Activated CD4-positive, alpha-beta T cell treated with anti-CD3 and anti-CD28 coated beads for 48 hours (primary cell): ENCODE data around the gene OAS3.
"Not testable (repeated sequence)": the region's sequence is repeated elsewhere in the genome, so short reads cannot be mapped to it uniquely, and the experiment has no call there.

Source experiments
- DNase-seq: peaks from one replicate; pipeline ENCODE4 v3.0.0-alpha.2; 2020

Gene OAS3

DNA sequence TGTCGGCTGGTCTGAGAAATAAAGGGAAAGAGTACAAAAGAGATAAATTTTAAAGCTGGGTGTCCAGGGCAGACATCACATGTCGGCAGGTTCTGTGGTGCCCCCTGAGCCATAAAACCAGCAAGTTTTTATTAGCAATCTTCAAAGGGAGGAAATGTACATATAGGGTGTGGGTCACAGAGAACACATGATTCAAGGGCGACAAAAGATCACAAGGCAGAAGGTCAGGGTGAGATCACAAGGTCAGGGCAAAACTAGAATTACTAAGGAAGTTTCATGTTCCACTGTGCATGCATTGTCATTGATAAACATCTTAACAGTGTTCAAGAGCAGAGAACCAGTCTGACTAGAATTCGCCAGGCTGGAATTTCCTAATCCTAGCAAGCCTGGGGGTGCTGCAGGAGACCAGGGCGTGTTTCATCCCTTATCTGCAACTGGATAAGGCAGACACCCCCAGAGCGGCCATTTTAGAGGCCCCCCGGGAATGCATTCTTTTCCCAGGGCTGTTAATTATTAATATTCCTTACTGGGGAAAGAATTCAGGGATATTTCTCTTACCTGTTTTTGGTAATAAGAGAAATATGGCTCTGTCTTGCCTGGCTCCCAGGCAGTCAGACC lies 11.7 kb upstream of the OAS3 start:
- not testable (repeated sequence) for DNase-seq

DNA sequence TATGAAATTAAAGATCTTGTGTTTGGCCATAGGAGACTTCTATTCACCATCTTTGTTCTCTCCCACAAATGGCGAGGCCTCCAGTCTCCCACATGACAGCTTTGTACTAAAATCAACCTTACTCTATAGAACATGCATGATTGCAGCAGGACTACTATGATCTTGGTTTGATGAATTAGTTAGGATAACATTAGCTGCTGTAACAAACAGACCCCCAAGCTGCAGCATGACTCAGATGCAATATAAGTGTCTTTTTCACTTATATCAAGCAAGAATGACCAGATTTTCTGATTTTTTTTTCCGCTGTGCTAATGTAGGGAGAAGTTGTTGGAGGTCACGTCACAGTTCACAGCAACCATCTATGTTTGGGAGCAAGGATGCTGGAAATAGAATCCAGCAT lies 10.8 kb upstream of the OAS3 start:
- DNase-seq, result no peak

DNA sequence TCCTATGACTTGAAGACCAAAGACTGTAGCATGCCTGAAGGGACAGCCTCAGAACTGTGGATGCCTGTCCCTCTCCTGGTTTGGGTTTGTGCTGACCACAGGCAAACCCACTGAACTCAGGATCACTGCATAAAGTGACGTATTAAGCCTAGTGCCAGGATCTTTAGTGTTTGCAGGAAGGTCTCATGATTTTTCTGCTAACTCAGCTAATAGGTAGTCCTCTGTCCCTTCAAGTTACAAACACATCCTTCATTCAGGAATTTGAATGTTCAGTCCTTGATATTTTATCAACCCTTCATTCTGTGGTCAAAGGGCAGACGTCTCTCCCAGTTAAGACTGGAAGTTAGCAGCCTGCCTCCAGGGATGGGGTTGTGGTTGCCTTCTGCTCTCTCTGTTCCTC lies 10.3 kb upstream of the OAS3 start:
- DNase-seq, result no peak

- DNase-seq, result no peak
Observed at GRCh38 chr12:112928978-112929377, 9.3 kb upstream of the OAS3 start.

DNA sequence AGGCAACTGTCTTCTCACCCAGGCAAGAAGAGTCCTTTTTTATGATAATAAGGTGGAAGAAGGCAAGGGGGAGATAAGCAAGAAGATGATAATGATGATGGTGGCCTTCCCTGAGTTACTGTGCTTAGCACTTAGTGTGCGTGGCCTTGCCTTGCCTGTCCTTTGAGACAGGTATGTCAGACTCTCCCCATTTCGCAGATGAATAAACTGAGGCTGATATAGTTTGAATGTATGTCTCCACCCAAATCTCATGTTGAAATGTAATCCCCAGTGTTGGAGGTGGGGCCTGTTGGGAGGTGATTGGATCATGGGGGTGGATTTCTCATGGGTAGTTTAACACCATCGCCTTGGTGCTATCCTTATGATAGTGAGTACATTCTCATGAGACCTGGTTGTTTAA lies 8.6 kb upstream of the OAS3 start:
- DNase-seq, result no peak

DNA sequence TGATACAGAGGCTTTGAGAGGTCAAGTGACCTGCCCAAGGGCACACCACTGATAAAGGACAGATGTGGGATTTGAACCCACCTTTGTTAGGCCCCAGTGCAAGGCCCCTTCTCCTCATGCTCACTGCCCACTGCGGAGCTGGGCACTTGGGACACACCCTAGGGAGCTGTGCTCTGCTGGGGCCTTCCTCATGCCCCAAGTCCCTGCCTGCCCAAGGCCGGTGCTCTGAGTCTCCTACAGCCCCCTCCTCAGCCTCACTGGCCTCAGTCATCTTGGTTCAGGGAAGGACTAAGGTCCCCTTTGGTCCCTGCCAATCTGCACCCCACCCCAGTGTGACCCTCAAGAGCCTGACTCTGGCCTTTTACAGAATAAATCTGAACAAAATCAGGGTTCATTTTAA lies 7.9 kb upstream of the OAS3 start:
- no peak for DNase-seq

GRCh38 chr12:112932485-112933128 lies 5.7 kb upstream of the OAS3 start:
- no peak for DNase-seq

DNA sequence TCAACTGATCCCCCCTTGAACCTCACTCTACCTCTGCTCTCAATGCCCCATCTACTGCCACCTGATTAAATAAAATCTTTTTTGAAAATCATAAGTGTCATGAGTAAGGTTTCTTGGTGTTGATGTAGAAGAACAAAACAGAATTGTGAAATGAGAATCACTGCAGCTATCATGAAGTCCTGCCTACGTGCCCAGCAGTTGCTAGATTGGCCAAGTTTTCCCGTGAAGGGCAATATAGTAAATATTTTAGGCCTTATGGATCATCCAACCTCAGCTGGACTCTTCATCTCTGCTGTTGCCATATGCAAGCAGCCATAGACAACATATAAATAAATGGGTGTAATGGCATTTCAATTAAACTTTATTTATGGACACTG lies 5.2 kb upstream of the OAS3 start:
- no peak for DNase-seq

- DNase-seq, result no peak
Observed at GRCh38 chr12:112936264-112936663, 2.0 kb upstream of the OAS3 start.

DNA sequence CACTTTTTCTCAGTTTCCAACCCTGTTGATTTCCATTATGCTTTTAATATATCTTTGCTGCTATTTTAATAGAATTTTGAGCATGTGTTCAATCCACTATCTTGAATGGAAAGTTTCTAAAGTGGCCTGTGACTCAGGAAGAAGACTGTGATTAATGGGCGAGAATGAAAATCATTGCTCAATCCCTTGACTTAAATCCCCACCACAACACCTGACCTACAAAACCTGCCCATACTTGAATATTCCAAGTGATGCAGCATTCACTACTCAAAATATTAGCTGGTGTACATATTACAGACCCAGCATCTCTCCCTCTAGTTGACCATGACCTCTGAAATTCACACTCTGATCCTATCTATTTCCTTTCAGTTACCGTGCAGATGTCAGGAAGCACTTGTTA lies 1.3 kb upstream of the OAS3 start:
- no peak for DNase-seq

- DNase-seq, result no peak
Observed at GRCh38 chr12:112938751-112939150, 477 bp downstream of the OAS3 start.

DNA sequence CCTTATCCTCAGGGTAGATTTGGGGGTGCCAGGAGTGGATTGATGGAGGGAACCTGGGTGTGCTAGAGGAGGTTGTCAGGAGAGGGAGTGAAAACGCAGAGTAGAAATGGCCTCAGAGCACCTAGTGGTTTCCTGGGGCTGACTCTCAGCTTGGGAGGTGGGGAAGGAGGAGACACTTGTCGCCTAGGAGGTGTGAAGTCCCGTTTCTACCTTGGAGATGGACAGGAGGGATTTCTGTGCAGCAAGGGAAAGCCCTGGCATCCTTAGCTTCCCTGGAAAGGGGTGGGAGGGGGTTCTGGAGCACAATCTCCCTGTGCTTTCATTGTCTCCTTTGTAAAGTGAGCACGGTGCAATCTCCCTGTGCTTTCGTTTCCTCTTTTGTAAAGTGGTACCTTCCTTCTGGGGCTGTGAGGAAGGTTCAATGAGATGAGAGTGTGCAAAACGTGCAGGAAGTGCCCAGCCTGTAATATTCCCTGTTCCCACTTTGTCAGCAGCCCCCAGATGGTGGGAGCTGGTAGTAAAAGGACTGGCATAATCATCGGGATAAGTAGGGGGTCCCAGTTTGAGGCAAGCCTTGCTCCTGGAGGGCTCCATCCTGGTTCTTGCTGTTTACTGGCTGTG lies 1.6 kb downstream of the OAS3 start:
- no peak for DNase-seq

DNA sequence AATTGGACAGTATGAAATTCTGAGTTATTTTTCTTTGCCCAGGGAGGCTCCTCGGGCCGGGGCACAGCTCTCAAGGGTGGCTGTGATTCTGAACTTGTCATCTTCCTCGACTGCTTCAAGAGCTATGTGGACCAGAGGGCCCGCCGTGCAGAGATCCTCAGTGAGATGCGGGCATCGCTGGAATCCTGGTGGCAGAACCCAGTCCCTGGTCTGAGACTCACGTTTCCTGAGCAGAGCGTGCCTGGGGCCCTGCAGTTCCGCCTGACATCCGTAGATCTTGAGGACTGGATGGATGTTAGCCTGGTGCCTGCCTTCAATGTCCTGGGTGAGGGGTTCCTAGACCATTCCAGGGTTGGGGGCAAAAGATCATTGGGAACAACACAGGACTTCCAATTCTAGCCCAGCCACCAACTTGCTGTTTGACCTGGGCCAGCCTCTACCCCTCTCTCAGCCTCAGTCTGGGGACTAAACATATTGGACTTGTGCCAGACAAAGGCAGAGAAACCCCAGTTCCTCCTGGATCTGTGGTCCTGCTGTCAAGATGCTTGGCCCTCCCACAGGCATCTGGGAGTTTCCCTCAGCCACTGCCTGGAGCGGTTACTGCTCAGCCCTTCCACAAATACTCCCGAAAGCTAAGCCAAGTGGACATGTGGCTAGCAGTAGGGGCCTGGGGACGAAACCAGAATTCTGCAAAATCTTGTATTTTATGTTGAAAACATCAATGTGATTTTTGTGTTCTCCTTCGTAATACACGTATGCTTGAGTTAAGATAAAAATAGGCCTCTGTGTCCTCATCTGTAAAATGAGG lies 3.5 kb downstream of the OAS3 start:
- DNase-seq, result no peak

DNA sequence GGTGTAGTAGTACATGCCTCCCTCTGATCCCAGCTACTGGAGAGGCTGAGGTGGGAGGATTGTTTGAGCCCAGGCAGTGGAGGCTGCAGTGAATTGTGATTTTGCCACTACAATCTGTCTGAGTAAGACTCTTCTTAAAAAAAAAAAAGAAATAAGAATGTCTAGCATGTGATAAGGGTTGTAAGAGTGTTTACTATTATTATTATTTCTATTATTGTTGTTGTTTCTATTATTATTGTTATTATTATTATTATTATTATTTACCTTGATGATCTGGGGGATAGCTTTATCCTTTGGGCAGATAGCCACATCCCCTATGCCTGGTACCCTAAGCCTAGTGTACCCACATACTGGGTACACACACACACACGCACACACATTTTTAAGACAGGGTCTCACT lies 4.3 kb downstream of the OAS3 start:
- no peak for DNase-seq

DNA sequence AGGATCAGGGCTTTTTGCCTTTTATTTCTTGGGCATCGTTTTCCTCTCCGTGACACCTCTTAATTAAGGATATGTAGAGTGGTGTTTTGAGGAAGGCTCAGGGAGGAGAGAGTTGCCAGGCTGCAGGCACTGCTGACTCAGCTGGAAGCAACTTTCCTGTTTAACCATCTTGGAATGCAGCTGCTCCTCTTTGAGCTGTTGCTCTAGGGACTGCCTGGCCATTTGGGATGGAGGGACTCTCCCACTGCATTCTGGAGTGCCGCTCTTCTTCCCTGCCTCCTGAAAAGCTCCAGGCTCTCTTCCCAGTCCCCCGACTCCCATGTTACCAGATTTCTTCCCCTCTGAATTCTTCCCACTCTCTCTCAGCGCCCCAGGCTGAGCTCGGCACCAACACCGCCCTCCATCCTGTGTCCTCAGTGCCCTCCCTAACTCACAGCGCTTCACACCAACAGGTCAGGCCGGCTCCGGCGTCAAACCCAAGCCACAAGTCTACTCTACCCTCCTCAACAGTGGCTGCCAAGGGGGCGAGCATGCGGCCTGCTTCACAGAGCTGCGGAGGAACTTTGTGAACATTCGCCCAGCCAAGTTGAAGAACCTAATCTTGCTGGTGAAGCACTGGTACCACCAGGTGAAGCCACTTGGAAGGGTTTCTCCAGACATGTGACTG lies 5.9 kb downstream of the OAS3 start:
- no peak for DNase-seq

DNA sequence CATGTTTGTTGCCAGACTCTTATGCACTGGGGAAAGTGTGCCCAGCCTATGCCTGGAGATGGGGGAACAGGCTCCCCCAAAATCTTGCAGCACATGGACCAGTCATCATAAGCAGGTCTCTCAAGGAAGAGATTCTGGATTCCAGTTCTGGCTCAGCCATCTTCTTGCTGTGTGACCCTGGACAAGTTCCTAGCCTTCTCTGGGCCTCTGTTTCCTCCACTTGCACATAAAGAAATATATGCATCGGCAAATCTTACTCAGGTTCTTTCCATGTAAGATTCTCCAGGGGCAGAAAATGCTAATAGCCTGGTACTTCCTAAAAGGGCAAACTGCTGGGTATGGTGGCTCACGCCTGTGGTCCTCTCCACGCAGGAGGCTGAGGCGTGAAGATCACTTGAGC lies 7.2 kb downstream of the OAS3 start:
- no peak for DNase-seq

- no peak for DNase-seq
Observed at GRCh38 chr12:112946236-112947000, 8.1 kb downstream of the OAS3 start.

GRCh38 chr12:112947314-112947713 lies 9.0 kb downstream of the OAS3 start:
- no peak for DNase-seq

- no peak for DNase-seq
Observed at GRCh38 chr12:112947761-112948160, 9.5 kb downstream of the OAS3 start.

DNA sequence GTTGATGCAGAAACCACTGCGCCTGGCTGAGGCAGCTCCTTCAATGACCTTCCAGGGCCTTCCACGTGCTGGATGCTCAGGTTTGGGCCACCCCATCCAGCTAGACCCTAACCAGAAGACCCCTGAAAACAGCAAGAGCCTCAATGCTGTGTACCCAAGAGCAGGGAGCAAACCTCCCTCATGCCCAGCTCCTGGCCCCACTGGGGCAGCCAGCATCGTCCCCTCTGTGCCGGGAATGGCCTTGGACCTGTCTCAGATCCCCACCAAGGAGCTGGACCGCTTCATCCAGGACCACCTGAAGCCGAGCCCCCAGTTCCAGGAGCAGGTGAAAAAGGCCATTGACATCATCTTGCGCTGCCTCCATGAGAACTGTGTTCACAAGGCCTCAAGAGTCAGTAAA lies 10.5 kb downstream of the OAS3 start:
- no peak for DNase-seq

DNA sequence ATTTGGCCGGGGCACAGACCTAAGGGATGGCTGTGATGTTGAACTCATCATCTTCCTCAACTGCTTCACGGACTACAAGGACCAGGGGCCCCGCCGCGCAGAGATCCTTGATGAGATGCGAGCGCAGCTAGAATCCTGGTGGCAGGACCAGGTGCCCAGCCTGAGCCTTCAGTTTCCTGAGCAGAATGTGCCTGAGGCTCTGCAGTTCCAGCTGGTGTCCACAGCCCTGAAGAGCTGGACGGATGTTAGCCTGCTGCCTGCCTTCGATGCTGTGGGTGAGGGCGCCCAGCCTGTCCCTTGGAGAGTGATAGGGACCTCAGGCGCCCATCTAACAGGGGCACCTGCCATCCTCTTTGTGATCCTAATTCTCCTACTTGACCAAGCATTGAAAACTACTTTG lies 12.4 kb downstream of the OAS3 start:
- DNase-seq, result no peak

- not testable (repeated sequence) for DNase-seq
Observed at GRCh38 chr12:112957125-112957524, 18.9 kb downstream of the OAS3 start.

GRCh38 chr12:112961074-112961473 lies 22.8 kb downstream of the OAS3 start:
- DNase-seq, result peak; percentile 24
